CD4-positive, alpha-beta T cell (primary cell): Measurements from ENCODE around the gene MRPL39. TPM values are rescaled to one million over a fixed set of nuclear protein-coding genes. Genes with fewer than 3 reads are reported as not detected.

Experiments used
- ATAC-seq: fragments of 200-7000 bp; cut with Tn5 transposase; one replicate; pipeline ENCODE4 v1.10.0; 2022; ENCODE audit warnings: mild to moderate bottlenecking; ENCODE audit not compliant: poor library complexity
- CTCF ChIA-PET: fragments of 350-600 bp; sonication (Branson Sonifier 250); formaldehyde crosslinking; loops from one replicate; lab custom pipeline; 2021; ENCODE audit warnings: antibody characterized with exemption, inconsistent platforms; lab: Charles Lee
- POLR2A ChIA-PET: fragments of 350-600 bp; sonication (Branson Sonifier 250); formaldehyde crosslinking; loops from one replicate; lab custom pipeline; 2021; ENCODE audit warnings: antibody characterized with exemption, inconsistent platforms; lab: Charles Lee
- DNase-seq, 14 experiments: peaks; one replicate each; pipeline ENCODE4 v3.0.0-alpha.2; 2013 to 2020; ENCODE audit warnings: mixed read lengths in 2 of 14
- H3K27ac ChIP-seq, 2 donors: one replicate each; pipeline versions ENCODE4 v1.5.1 to v1.7.0; 2013; ENCODE audit warnings: low read length in 2 of 2, low read depth in 1 of 2, mild to moderate bottlenecking in 1 of 2
- H3K27me3 ChIP-seq, 2 experiments: 1 replicate in 1 of 2; 2 replicates in 1 of 2; pipeline versions ENCODE4 v1.6.1 to v1.7.0; 2013; ENCODE audit warnings: low read length in 2 of 2, control low read depth in 1 of 2, mild to moderate bottlenecking in 1 of 2, moderate library complexity in 1 of 2; ENCODE audit not compliant: insufficient read depth in 2 of 2, control insufficient read depth in 1 of 2
- H3K36me3 ChIP-seq: one replicate; pipeline ENCODE4 v1.6.1; 2013; ENCODE audit warnings: low read length, control low read depth; ENCODE audit not compliant: insufficient read depth
- H3K4me1 ChIP-seq: one replicate; pipeline ENCODE4 v1.6.1; 2013; ENCODE audit warnings: low read length, control low read depth; ENCODE audit not compliant: insufficient read depth
- H3K4me3 ChIP-seq: one replicate; pipeline ENCODE4 v1.5.1; 2013; ENCODE audit warnings: mild to moderate bottlenecking, low read length, moderate library complexity
- H3K9me3 ChIP-seq, 2 experiments: 1 replicate in 1 of 2; 2 replicates in 1 of 2; pipeline versions ENCODE4 v1.6.1 to v1.7.0; 2013; ENCODE audit warnings: low read length in 2 of 2, mild to moderate bottlenecking in 2 of 2, control low read depth in 1 of 2, moderate library complexity in 1 of 2; ENCODE audit not compliant: control insufficient read depth in 1 of 2, insufficient read depth in 1 of 2
- H3K27ac Mint-ChIP-seq: one replicate; pipeline ENCODE4 v1.8.0; 2020; ENCODE audit warnings: mixed read lengths
- H3K27me3 Mint-ChIP-seq: one replicate; pipeline ENCODE4 v1.8.0; 2021; ENCODE audit warnings: mixed read lengths
- H3K36me3 Mint-ChIP-seq: one replicate; pipeline ENCODE4 v1.8.0; 2021; ENCODE audit warnings: low read depth, mixed read lengths
- H3K4me1 Mint-ChIP-seq: one replicate; pipeline ENCODE4 v1.8.0; 2021; ENCODE audit warnings: low read depth, mixed read lengths
- H3K4me3 Mint-ChIP-seq: one replicate; pipeline ENCODE4 v1.8.0; 2020; ENCODE audit warnings: mild to moderate bottlenecking, mixed read lengths
- H3K9me3 Mint-ChIP-seq: one replicate; pipeline ENCODE4 v1.8.0; 2020; ENCODE audit warnings: mixed read lengths
- intact Hi-C, 2 experiments: fragments of 100-400 bp; cut with DNase I in 1 of 2; cut with micrococcal nuclease in 1 of 2; formaldehyde crosslinking; loops; one replicate each; pipeline versions ENCODE4 v1.15.1 to v1.9.0; 2023 to 2025; cut with DNase I, micrococcal nuclease
- total RNA-seq, 174 experiments: library from RNA in 2 of 174; stranded (reverse) in 2 of 174; gene quantifications; one replicate each; pipeline ENCODE4 v1.2.3 and lab custom pipeline; 2021 to 2026
- TF ChIP-seq, protein P1 (sequence below): fragments of 200-600 bp; IDR thresholded peaks from one replicate; pipeline ENCODE4 v1.8.0; 2022; ENCODE audit warnings: antibody characterized with exemption, mild to moderate bottlenecking

The MRPL39 gene
- total RNA-seq, 2 experiments from 2014 or later, result 10.7 to 15.2 TPM

- POLR2A ChIA-PET, result no interaction called here
These were observed 66.2 kb downstream of the MRPL39 start for GRCh38 chr21:25541042-25541441.

DNA sequence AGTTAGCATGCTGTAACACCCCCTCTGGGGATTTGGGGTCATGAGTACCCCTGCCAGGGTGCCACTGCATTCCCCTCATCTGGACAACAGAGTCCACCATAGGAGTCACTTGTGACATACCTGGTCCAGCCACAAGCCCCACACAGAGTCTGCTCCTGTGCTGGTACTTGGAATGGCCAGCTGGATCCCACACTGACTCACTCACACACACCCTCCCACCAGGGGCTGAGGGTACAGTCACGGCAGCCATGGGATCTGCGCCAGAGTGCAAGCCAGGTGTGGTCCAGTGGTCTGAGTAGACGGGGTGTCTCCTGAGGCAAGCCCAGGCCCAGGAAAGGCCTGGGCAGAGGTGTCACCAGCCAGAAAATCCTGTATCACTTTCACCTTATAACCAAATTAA, 67.7 kb downstream of the MRPL39 start:
- H3K4me3 Mint-ChIP-seq, result no peak overlapping the region
- H3K9me3 Mint-ChIP-seq, result peaks cover 10% of the 10 kb centered on the region
- H3K27me3 ChIP-seq, result no peaks in the 10 kb centered on the region
- TF ChIP-seq, protein P1, sequence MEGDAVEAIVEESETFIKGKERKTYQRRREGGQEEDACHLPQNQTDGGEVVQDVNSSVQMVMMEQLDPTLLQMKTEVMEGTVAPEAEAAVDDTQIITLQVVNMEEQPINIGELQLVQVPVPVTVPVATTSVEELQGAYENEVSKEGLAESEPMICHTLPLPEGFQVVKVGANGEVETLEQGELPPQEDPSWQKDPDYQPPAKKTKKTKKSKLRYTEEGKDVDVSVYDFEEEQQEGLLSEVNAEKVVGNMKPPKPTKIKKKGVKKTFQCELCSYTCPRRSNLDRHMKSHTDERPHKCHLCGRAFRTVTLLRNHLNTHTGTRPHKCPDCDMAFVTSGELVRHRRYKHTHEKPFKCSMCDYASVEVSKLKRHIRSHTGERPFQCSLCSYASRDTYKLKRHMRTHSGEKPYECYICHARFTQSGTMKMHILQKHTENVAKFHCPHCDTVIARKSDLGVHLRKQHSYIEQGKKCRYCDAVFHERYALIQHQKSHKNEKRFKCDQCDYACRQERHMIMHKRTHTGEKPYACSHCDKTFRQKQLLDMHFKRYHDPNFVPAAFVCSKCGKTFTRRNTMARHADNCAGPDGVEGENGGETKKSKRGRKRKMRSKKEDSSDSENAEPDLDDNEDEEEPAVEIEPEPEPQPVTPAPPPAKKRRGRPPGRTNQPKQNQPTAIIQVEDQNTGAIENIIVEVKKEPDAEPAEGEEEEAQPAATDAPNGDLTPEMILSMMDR, result no peak
- H3K27ac ChIP-seq, result no peak overlapping the region
- H3K4me3 ChIP-seq, result no peak overlapping the region
- DNase-seq (no peak), ATAC-seq (no peak)
- intact Hi-C loops, result no loop called here
- POLR2A ChIA-PET, result no interaction called here
- H3K9me3 ChIP-seq, result peaks cover 10 to 12% of the 10 kb centered on the region in 2 experiments
- peaks cover 5% of the 10 kb centered on the region for H3K36me3 Mint-ChIP-seq
- no peaks in the 10 kb centered on the region for H3K4me1 ChIP-seq
- no peaks in the 10 kb centered on the region for H3K36me3 ChIP-seq
- no peaks in the 10 kb centered on the region for H3K4me1 Mint-ChIP-seq
- CTCF ChIA-PET, result no interaction called here
- no peak overlapping the region for H3K27ac Mint-ChIP-seq
- H3K27me3 Mint-ChIP-seq, result no peaks in the 10 kb centered on the region

More at GRCh38 chr21:25541042-25541441, 66.2 kb downstream of the MRPL39 start:
- no peaks in the 10 kb centered on the region for H3K27me3 ChIP-seq
- peaks cover 10% of the 10 kb centered on the region for H3K9me3 Mint-ChIP-seq
- DNase-seq, result no peak
- CTCF ChIA-PET, result interaction anchor here (1.2 kb wide), 1 partner anchor 11 kb away, joined by 3 read pairs; no protein-coding TSS in a partner anchor
- no peaks in the 10 kb centered on the region for H3K36me3 ChIP-seq
- H3K9me3 ChIP-seq, result peaks cover 10 to 12% of the 10 kb centered on the region in 2 experiments
- H3K36me3 Mint-ChIP-seq, result peaks cover 5% of the 10 kb centered on the region
- H3K4me3 ChIP-seq, result no peak overlapping the region
- no peak for ATAC-seq
- intact Hi-C loops, result no loop called here
- H3K27ac Mint-ChIP-seq, result no peak overlapping the region
- no peak overlapping the region for H3K27ac ChIP-seq
- H3K4me1 ChIP-seq, result no peaks in the 10 kb centered on the region
- TF ChIP-seq, protein P1, result no peak
- H3K4me3 Mint-ChIP-seq, result no peak overlapping the region
- H3K4me1 Mint-ChIP-seq, result no peaks in the 10 kb centered on the region
- no peaks in the 10 kb centered on the region for H3K27me3 Mint-ChIP-seq

GRCh38 chr21:25537174-25537573, 70.1 kb downstream of the MRPL39 start:
- peaks cover 5% of the 10 kb centered on the region for H3K36me3 Mint-ChIP-seq
- POLR2A ChIA-PET, result no interaction called here

More at GRCh38 chr21:25537174-25537573, 70.1 kb downstream of the MRPL39 start:
- Mint-ChIP-seq H3K4me3 (no peak overlapping the region), H3K4me1 (no peaks in the 10 kb centered on the region), H3K9me3 (peaks cover 10% of the 10 kb centered on the region), H3K27me3 (no peaks in the 10 kb centered on the region), H3K27ac (no peak overlapping the region)
- no peaks in the 10 kb centered on the region for H3K36me3 ChIP-seq
- intact Hi-C loops, result no loop called here
- H3K27ac ChIP-seq, result no peak overlapping the region
- no peaks in the 10 kb centered on the region for H3K4me1 ChIP-seq
- H3K4me3 ChIP-seq, result no peak overlapping the region
- CTCF ChIA-PET, result interaction anchor here (0.6 to 0.7 kb wide), 2 partner anchors 45 to 141 kb away, joined by 3 read pairs; no protein-coding TSS in a partner anchor
- ATAC-seq (no peak), DNase-seq (no peak)
- TF ChIP-seq, protein P1, result no peak
- no peaks in the 10 kb centered on the region for H3K27me3 ChIP-seq
- peaks cover 10 to 12% of the 10 kb centered on the region in 2 experiments for H3K9me3 ChIP-seq
